ENCODE results near the gene ARHGEF7. TPM values are rescaled to one million over a fixed set of nuclear protein-coding genes. Genes with fewer than 3 reads are reported as not detected.

ARHGEF7 gene
- polyA plus RNA-seq, 1 experiment: 40.3 TPM

DNA sequence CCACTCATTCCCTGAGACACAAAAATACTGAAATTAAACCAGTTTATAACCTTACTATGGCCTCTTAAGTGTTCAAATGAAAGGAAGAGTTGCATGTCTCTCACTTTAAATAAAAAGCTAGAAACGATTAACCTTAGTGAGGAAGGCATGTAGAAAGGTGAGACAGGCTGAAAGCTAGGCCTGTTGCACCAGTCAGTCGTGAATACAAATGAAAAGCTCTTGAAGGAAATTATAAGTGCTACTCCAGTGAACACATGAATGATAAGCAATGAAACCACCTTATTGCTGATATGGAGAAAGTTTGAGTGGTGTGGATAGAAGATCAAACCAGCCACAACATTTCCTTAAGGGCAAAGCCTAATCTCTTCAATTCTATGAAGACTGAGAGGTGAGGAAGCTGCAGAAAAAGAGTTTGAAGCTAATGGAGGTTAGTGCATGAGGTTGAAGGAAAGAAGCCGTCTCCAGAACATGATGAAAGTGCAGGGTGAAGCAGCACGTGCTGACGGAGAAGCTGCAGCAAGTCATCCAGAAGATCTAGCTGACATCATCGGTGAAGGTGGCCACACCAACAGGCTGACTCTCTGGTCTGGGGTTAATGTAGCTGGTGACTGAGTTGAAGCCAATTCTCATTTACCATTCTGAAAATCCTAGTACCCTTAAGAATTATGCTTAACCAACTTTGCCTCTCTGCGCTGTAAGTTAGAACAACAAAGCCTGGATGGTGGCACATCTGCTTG, 110.9 kb downstream of the ARHGEF7 start:
- no peak overlapping the region for H3K4me3 ChIP-seq (ENCODE audit: low read depth, low read length)
- TF ChIP-seq, protein P1, sequence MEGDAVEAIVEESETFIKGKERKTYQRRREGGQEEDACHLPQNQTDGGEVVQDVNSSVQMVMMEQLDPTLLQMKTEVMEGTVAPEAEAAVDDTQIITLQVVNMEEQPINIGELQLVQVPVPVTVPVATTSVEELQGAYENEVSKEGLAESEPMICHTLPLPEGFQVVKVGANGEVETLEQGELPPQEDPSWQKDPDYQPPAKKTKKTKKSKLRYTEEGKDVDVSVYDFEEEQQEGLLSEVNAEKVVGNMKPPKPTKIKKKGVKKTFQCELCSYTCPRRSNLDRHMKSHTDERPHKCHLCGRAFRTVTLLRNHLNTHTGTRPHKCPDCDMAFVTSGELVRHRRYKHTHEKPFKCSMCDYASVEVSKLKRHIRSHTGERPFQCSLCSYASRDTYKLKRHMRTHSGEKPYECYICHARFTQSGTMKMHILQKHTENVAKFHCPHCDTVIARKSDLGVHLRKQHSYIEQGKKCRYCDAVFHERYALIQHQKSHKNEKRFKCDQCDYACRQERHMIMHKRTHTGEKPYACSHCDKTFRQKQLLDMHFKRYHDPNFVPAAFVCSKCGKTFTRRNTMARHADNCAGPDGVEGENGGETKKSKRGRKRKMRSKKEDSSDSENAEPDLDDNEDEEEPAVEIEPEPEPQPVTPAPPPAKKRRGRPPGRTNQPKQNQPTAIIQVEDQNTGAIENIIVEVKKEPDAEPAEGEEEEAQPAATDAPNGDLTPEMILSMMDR (IDR thresholded peaks at IDR 0.05; ENCODE audit: low read depth, low read length): no peak
- no peaks in the 10 kb centered on the region for H3K9me3 ChIP-seq (ENCODE audit: control insufficient read depth, insufficient read depth, low read length)
- H3K27ac ChIP-seq (ENCODE audit: low read depth, low read length): no peak overlapping the region
- DNase-seq (ENCODE audit: low read depth, low spot score): no peak
- ChIA-PET CTCF (interaction anchor here (0.7 to 2.5 kb wide), 7 partner anchors 11 to 311 kb away, joined by 3 to 8 read pairs (median 4); no protein-coding TSS in a partner anchor), POLR2A (no interaction called here)
- H3K27me3 ChIP-seq (ENCODE audit: control insufficient read depth, insufficient read depth, low read length): no peaks in the 10 kb centered on the region

- DNase-seq (ENCODE audit: low read depth, low spot score): no peak
- CTCF ChIA-PET: interaction anchor here (0.6 kb wide), 1 partner anchor 53 kb away, joined by 7 read pairs; no protein-coding TSS in a partner anchor
- H3K9me3 ChIP-seq (ENCODE audit: control insufficient read depth, insufficient read depth, low read length): no peaks in the 10 kb centered on the region
- no peak overlapping the region for H3K4me3 ChIP-seq (ENCODE audit: low read depth, low read length)
- H3K27ac ChIP-seq (ENCODE audit: low read depth, low read length): no peak overlapping the region
- H3K27me3 ChIP-seq (ENCODE audit: control insufficient read depth, insufficient read depth, low read length): no peaks in the 10 kb centered on the region
- POLR2A ChIA-PET: no interaction called here
- TF ChIP-seq, protein P1 (IDR thresholded peaks at IDR 0.05; ENCODE audit: low read depth, low read length): no peak
Observed at GRCh38 chr13:111227405-111227804, 112.3 kb downstream of the ARHGEF7 start.

DNA sequence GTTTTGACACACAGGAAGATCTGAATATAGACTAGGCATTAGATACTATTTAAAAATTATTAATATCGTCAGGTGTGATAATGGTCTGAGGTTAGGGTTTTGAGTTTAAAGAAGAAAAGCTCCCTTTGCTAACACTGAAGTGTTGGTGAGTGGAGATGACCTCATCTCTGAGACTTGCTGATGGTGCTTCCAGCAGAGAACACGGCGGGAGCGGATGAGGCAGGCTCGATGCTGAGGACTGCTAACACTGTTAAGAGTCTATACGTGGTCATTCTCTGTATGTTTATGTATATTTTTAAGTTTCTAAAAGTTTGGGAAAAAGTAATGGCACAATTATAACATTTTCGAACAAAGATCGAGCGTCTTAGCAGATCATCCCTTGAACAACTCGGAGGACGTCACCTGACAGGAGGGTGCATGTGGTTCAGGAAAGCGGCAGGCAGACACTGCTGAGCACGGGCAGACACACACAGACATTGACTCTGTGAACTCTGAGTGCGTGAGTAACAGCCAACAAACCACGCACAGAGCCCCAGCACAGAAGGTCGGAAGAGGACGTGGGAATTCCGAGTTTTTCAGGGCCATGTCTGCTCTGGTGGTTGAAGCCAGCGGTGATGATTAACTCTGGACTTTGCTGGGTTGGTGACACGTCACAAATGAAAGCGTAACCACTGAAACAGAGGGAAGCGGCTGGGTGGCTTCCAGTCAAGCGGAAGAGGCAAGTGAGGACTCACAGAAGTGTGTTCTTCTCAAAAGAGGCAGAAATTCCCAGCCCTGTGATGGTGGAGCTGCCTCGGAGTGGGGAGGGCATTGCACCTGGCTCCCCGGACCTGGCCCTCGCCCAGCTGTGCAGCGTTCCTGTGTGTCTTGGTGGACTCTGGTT, 113.4 kb downstream of the ARHGEF7 start:
- Histone ChIP-seq H3K4me3 (ENCODE audit: low read depth, low read length) (no peak overlapping the region), H3K27ac (ENCODE audit: low read depth, low read length) (no peak overlapping the region), H3K27me3 (ENCODE audit: control insufficient read depth, insufficient read depth, low read length) (no peaks in the 10 kb centered on the region), H3K9me3 (ENCODE audit: control insufficient read depth, insufficient read depth, low read length) (no peaks in the 10 kb centered on the region)
- no peak for DNase-seq (ENCODE audit: low read depth, low spot score)
- ChIA-PET POLR2A (no interaction called here), CTCF (no interaction called here)
- TF ChIP-seq, protein P1 (IDR thresholded peaks at IDR 0.05; ENCODE audit: low read depth, low read length): no peak

GRCh38 chr13:111230385-111230930, 115.3 kb downstream of the ARHGEF7 start:
- DNase-seq (ENCODE audit: low read depth, low spot score): no peak
- no peak overlapping the region for H3K4me3 ChIP-seq (ENCODE audit: low read depth, low read length)
- H3K9me3 ChIP-seq (ENCODE audit: control insufficient read depth, insufficient read depth, low read length): no peaks in the 10 kb centered on the region
- CTCF ChIA-PET: interaction anchor here (0.6 to 0.8 kb wide), 2 partner anchors 163 to 194 kb away, joined by 4 to 6 read pairs; no protein-coding TSS in a partner anchor
- no peak overlapping the region for H3K27ac ChIP-seq (ENCODE audit: low read depth, low read length)
- H3K27me3 ChIP-seq (ENCODE audit: control insufficient read depth, insufficient read depth, low read length): no peaks in the 10 kb centered on the region
- POLR2A ChIA-PET: no interaction called here
- TF ChIP-seq, protein P1 (IDR thresholded peaks at IDR 0.05; ENCODE audit: low read depth, low read length): no peak

Measured in AG04450 (cell line).